ENCODE results near the gene PBRM1.

The PBRM1 gene

GRCh38 chr3:52522651-52523251 is 163.0 kb downstream of the PBRM1 start:
- no peak for DNase-seq

GRCh38 chr3:52521881-52522650 is 163.6 kb downstream of the PBRM1 start:
- DNase-seq = no peak

GRCh38 chr3:52521488-52521824 is 164.3 kb downstream of the PBRM1 start:
- DNase-seq = no peak

GRCh38 chr3:52520716-52521487 is 164.8 kb downstream of the PBRM1 start:
- no peak for DNase-seq

DNA sequence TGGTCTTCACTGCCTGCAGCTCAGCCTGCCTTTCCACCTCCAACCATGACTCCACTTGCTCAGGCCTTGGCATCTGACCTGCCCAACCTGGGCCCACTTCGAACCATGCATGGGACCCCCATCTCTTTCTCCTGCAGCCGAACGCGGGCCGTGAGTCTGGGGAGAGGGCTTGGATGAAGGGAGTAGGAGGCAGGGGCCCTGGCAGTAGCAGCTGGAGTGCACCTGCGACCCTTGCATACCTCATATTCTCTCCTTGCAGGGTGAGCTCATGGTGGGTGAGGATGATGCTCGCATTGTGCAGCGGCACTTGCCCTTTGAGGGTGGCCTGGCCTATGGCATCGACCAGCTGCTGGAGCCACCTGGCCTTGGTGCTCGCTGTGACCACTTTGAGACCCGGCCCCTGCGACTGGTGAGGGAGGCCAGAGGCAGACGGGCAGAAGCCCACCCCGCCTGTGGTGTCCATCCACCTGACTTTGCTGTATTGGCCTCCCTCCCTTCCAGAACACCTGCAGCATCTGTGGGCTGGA is 165.5 kb downstream of the PBRM1 start:
- no peak for DNase-seq

DNA sequence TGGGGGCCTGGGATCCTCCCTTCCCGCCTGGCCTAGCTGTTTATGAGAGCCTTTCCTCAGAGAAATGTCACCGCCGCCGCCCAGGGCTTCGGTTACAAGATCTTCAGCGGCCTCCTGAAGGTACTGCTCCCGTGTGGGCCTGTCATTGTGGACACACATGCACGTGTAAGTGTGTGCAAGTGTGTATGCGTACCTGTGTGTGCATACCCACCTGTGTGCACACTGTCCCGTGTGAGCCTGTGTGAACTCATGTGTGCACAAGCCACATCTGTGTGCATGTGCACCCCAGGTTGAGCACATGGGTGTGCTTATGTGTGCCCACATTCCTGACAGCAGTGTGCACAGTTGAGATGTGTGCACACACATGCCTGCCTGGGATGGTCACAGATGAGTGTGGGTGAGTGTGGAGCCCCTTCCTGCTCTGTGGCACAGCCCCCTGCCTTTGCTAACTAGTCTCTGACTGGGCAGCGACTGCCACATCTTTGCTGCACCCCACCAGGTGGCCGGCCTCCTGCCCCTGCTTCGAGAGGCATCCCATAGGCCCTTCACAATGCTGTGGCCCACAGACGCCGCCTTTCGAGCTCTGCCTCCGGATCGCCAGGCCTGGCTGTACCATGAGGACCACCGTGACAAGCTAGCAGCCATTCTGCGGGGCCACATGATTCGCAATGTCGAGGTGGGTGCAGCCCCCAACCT is 166.1 kb downstream of the PBRM1 start:
- DNase-seq = no peak

DNA sequence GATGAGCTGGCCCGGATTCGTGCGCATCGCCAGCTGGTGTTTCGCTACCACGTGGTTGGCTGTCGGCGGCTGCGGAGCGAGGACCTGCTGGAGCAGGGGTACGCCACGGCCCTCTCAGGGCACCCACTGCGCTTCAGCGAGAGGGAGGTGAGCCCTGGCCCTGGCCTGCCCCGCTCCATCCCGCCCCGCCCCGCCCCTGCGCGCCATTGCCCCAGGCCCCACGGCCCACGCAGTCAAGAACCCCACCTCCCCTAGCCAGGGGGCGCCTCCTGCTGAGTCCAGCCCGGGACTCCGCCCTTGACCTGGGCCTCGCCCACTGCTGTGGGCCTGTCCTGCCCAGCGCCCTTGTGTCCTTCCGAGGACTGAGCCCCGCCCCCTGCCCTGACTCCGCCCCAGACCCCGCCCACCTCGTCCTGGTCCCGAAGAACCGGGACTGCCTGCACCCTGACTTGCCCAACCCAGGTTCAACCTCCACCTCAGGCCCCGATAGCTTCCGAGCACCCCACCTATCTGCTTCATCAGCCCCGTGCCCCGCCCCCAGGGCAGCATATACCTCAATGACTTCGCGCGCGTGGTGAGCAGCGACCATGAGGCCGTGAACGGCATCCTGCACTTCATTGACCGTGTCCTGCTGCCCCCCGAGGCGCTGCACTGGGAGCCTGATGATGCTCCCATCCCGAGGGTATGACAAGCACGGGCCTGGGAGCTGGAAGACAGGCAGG is 166.8 kb downstream of the PBRM1 start:
- no peak for DNase-seq

DNA sequence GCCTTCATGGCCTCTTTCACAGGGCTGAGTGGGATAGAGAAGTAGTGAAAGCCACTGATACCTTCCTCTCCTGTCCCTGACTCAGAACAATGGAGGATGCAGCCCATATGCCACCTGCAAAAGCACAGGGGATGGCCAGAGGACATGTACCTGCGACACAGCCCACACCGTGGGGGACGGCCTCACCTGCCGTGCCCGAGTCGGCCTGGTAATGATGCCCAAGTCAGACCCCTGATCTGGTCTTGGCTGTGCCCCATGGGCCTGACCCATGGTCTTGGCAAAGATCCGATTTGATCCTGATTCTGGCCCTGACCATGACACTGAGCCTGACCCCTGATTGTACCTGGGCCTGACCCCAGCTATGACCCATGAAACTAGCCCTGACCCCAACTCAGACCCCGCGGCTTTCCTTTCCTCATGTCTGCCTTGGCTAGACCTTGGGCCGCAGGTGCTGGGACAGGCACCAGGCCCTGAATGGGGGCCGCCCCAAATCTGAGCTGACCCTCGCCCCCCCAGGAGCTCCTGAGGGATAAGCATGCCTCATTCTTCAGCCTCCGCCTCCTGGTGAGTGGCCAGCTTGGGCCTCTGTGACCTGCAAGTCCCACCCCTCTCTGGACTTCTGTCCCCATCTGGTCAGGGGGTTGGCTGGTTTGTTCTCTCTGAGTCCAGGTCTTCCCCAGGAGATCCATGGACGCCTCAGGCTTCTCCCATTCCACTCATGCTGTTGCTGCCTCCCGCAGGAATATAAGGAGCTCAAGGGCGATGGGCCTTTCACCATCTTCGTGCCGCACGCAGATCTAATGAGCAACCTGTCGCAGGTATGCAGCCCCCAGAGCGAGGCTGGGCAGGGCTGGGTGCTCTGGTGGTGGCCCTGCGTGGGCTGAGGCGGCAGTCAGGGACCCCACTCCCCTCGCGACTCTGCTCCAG is 167.7 kb downstream of the PBRM1 start:
- no peak for DNase-seq

DNA sequence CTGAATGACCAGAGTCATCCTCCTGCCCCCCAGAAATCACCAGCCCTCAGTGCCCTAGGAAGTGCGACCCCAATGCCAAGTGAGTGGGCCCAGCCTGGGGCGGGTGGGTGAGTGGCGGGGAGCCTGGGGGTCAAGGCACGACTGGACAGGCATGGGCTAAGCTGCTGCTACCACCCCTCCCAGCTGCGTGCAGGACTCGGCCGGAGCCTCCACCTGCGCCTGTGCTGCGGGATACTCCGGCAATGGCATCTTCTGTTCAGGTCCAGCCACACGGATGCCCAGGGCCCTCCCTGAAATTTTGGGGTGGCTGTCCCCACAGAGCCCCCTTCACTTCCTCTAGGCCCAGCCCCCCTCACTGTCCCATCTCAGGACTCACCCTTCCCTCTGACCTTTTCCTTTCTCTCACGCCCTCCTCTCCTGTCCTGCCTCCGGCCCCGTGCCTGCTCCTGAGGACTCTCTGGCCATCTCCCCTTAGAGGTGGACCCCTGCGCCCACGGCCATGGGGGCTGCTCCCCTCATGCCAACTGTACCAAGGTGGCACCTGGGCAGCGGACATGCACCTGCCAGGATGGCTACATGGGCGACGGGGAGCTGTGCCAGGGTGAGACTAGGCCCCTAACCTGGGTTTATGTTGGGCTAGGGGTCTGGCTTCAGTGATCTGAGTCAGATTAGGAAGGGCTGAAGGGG is 169.1 kb downstream of the PBRM1 start:
- no peak for DNase-seq

DNA sequence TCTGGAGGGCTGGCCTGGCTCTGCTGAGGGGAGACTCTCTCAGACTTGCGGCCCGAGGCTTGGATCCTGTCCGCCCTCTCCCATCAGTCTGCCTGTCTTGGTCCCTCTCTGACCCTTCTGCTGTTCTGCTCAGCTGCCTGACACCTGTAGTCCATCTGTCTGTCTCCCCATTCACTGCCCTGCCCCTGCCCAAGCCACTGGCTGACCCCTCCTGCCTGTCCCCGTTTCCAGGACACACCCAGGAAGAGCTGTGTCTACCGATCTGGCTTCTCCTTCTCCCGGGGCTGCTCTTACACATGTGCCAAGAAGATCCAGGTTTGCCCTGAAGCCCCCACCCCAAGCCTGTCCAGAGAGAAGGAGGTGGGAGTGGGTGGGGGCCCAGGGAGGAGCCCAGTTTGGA is 170.5 kb downstream of the PBRM1 start:
- no peak for DNase-seq

GRCh38 chr3:52514576-52514975 is 171.1 kb downstream of the PBRM1 start:
- no peak for DNase-seq

GRCh38 chr3:52513281-52513680 is 172.4 kb downstream of the PBRM1 start:
- no peak for DNase-seq

- DNase-seq = no peak
These were observed 173.0 kb downstream of the PBRM1 start for GRCh38 chr3:52512727-52513126.

DNA sequence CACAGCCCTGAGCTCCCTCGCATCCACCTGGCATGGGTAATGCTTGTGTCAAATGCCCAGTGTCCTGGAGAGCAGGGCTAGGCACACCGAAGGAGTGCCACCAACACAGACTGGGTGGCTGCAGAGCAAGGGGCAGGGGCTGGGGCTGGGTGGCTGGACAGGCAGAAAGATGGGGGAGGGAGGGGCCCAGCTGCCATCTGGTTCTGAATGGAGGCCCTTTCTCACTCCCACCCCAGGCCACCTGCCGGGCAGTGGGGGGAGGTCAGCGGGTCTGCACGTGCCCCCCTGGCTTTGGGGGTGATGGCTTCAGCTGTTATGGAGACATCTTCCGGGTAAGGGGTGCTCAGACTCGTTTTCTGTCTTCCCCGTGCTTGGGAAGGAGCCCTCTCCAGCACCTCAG is 173.6 kb downstream of the PBRM1 start:
- DNase-seq = no peak

DNA sequence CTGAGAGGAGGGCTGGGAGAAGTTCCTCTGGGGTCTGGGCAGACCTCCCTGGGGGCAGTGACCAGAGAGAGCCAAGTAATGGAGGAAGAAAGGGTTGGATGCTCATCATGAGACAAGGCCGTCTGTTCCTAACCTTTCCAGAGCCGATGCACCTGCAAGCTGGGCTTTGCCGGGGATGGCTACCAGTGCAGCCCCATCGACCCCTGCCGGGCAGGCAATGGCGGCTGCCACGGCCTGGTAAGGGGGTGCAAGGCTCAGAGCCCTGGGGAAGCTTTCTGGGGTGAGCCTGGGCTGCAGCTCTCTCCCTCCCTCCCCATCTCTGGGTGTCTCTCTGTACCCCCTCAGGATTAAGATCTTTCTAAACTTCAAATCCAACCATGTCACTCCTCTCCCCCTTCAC is 174.2 kb downstream of the PBRM1 start:
- no peak for DNase-seq

DNA sequence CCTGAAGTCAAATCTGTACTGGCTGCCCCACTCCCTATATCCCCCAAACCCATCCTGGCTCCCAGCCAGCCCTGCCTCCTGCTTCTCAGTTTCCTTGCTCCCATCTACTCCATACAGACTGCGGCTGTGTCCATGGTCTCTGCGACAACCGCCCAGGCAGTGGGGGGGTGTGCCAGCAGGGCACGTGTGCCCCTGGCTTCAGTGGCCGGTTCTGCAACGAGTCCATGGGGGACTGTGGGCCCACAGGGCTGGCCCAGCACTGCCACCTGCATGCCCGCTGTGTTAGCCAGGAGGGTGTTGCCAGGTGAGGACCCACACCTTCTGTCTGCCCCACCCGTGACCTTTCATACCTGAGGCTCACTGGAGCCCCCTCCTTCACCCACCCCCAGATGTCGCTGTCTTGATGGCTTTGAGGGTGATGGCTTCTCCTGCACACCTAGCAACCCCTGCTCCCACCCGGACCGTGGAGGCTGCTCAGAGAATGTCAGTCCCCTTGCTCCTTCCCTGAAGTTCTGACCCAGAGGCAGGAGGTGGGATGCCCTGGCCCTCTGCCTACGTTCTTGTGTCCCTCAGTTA is 175.9 kb downstream of the PBRM1 start:
- DNase-seq = no peak

DNA sequence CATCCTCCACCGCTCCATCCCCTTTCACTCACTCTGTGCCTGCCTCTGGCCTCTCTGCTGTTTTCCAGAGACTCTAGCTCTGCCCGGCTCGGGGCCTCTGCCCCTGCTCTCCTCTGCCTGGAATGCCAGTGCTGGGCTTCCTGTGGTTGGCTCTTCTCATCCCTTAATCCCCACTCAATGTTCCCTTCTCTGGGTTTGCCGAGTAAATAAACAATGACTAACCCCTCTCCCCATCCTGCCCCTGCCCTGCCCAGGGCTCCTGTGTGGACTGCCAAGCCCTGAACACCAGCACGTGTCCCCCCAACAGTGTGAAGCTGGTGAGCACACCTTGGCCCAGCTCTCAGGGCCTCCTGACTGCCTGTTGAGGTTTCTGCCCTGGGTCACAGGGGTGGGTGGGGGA is 178.4 kb downstream of the PBRM1 start:
- DNase-seq = no peak

- DNase-seq = no peak
These were observed 179.3 kb downstream of the PBRM1 start for GRCh38 chr3:52506266-52506966.

GRCh38 chr3:52504977-52505376 is 180.7 kb downstream of the PBRM1 start:
- no peak for DNase-seq
